AG09309 (cell line): ENCODE data around the gene OR5C1.
"Not testable (repeated sequence)": the region's sequence is repeated elsewhere in the genome, so short reads cannot be mapped to it uniquely, and the experiment has no call there.

Experiments
- DNase-seq: peaks from one replicate; pipeline ENCODE4 v3.0.0-alpha.2; 2010; ENCODE audit warnings: low read depth
- H3K4me3 ChIP-seq: 2 replicates; pipeline ENCODE4 v1.5.1; 2011; ENCODE audit warnings: mild to moderate bottlenecking, low read depth, low read length, moderate library complexity; ENCODE audit not compliant: control insufficient read depth
- CTCF ChIP-seq: IDR thresholded peaks from 2 replicates; pipeline ENCODE4 v1.5.1; 2011; ENCODE audit warnings: mild to moderate bottlenecking, low read depth, low read length, inconsistent platforms; ENCODE audit not compliant: insufficient read depth, control insufficient read depth; ENCODE audit errors: missing control alignments

The OR5C1 gene

GRCh38 chr9:122832194-122832593, 43.5 kb downstream of the OR5C1 start:
- no peak for TF ChIP-seq CTCF
- H3K4me3 ChIP-seq, result no peak overlapping the region

GRCh38 chr9:122835313-122835731, 46.6 kb downstream of the OR5C1 start:
- H3K4me3 ChIP-seq, result no peak overlapping the region
- no peak for DNase-seq

More at GRCh38 chr9:122832194-122832593, 43.5 kb downstream of the OR5C1 start:
- DNase-seq, result no peak

DNA sequence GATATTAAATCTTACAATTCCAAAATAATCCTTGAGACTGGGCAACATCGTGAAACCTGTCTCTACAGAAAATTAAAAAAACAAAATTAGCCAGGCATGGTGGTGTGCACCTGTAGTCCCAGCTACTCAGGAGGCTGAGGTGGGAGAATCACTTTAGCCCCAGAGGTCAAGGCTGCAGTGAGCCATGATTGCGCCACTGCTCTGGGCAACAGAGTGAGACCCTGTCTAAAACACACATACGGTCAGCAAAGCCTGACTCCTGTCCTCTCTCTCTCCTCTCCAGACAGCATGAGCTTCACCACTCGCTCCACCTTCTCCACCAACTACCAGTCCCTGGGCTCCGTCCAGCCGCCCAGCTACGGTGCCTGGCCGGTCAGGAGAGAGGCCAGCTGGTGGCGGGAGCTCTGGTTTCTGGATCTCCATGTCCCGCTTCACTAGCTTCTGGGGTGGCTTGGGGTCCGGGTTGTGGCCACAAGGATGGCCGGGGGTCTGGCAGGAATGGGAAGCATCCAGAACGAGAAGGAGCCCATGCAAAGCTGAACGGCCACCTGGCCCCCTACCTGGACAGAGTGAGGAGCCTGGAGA, 48.6 kb downstream of the OR5C1 start:
- no peak overlapping the region for H3K4me3 ChIP-seq
- no peak for DNase-seq
- TF ChIP-seq CTCF, result no peak

More at GRCh38 chr9:122835313-122835731, 46.6 kb downstream of the OR5C1 start:
- TF ChIP-seq CTCF, result no peak

GRCh38 chr9:122838441-122838840, 49.7 kb downstream of the OR5C1 start:
- H3K4me3 ChIP-seq, DNase-seq: not testable (repeated sequence)
